GM18868 (cell line): ENCODE measurements around the gene NRAP.
"Not testable (repeated sequence)": the region's sequence is repeated elsewhere in the genome, so short reads cannot be mapped to it uniquely, and the experiment has no call there.

Source experiments
- ATAC-seq: cut with Tn5 transposase; IDR thresholded peaks from one replicate; pipeline ENCODE4 v1.9.1; 2021; ENCODE audit warnings: mild to moderate bottlenecking, moderate library complexity; ENCODE audit not compliant: unreplicated experiment

The NRAP gene

DNA sequence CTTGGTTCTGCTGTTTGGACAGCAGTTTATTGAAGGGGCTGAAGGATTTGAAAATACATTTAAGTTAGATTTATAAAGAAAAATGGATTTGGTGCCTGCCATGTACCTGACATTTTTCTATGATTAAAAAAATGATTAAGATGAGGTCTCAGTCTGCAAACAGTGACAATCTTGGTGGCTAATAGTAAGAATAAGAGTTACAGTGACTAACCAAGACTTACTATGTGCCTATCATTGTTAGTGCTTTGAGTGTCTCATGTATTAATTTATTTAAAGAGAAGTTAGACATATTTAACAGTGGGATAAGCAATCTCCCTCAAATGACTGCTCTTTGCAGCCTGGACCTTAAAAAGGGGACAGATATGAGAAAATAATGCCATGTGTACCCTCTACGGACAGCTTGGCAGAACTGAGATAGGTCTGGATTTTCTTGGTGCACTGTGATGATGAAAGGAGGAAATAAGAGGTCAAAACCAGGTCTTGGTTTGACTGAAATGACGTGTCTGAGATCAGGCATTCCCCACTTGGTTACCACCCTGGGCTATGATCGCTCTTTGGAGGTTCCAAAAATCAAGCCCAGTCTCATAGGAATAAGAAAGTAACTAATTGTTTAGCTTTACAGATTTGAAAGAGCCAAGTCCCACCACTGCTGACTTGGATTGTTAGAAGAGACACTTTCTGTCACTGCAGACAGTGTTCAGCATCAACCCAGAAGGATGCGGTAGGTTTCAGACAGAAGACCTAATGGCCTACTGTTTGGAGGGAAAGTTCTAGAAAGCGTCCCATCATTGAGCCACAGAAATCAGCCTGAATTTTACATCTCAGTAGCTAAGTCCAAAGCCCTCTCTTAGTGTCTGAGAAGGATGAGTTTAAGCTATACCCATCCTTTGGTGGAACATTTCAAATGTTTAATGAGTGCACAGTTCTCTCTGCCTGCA, 18.0 kb upstream of the NRAP start:
- ATAC-seq, result peak; percentile 62

GRCh38 chr10:113680190-113681111, 16.6 kb upstream of the NRAP start:
- ATAC-seq, result peak; percentile 31

DNA sequence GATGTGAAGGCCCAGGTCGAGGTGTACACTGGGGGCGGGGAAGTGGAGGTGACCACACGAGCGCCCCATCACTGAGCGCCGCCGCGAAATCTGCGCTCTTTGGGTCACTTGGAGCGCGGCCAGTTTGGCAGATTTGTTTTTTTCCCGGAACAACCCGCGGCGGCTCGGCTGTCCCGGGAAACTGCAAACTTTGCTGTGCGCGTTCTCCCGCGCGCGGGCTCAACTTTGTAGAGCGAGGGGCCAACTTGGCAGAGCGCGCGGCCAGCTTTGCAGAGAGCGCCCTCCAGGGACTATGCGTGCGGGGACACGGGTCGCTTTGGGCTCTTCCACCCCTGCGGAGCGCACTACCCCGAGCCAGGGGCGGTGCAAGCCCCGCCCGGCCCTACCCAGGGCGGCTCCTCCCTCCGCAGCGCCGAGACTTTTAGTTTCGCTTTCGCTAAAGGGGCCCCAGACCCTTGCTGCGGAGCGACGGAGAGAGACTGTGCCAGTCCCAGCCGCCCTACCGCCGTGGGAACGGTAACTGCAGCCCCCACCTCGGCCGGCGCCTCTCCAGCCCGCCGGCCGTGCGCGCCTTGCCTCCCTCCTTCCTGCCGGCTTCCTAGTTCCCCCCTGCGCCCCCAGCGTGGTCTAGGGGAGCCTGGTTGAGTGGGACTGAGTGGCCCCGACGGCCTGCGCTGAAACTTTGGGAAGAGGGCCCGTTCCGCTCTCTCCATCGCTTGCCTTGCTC, 15.8 kb upstream of the NRAP start, which contains the start of gene CASP7:
Gene CASP7, plus strand, starts transcription at position 450 of the 727 bp plus-strand sequence. CDS start 17,582 bp downstream, outside the sequence.
- peak; percentile 64 for ATAC-seq

GRCh38 chr10:113666682-113667252, 2.9 kb upstream of the NRAP start:
- peak; percentile 67 for ATAC-seq

GRCh38 chr10:113665806-113666354, 2.0 kb upstream of the NRAP start:
- ATAC-seq, result no peak

DNA sequence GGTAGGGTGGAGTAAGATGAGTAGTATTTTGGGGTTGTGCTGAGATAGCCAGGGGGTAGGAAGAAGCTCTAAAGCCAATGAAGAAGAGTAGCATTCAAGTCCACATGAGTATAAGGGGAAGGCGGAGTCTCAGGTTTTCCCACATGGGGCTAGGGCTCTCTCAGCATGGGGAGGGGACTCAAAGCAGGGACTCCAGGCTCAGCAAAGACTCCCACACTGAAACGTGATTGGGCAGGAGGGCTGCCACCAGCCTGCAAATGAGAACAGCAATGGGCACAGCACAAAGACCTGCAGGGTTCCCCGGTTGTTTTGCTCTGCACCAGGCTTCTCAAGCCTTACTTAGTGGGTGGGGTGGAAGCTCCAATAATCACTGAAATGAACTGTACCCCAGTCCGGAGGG, 1.5 kb upstream of the NRAP start:
- no peak for ATAC-seq

DNA sequence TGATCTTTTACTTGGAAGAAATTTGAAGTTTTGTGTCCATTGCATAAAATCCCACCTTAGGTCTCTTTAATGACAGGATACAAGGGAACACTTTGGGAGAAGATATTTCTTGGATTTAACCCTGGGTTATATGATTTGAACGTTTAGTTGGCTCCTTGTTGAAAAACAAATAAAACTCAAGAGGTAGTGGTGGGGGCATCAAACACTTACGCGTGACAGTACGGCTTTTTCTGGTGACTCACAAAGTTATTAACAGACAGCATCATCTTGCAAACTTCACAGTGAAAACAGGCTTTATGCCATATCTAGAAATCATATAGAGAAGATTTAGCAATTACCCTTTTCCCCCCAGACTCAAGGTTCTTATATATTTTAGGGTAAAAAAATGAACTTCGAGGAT, 699 bp downstream of the NRAP start:
- no peak for ATAC-seq

GRCh38 chr10:113661332-113661731, 2.5 kb downstream of the NRAP start:
- ATAC-seq, result no peak

DNA sequence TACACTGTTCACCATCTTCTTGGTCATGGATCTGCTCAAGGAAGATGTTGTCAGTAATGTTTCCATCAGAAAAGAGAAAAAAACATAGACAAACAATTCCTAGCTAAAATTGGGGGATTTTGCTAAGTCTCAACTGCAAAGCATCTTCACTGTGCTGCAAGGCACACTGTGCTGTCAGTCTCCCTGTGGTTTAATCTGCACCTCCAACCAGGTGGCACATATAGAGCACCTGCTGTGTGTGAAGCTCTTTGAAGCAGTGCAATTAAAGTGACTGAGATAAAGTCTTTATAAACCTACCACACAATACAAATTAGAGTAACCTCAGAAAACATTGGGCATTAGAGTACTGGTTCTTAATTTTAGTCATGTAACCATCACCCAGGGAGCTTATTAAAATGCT, 6.3 kb downstream of the NRAP start:
- ATAC-seq, result no peak

DNA sequence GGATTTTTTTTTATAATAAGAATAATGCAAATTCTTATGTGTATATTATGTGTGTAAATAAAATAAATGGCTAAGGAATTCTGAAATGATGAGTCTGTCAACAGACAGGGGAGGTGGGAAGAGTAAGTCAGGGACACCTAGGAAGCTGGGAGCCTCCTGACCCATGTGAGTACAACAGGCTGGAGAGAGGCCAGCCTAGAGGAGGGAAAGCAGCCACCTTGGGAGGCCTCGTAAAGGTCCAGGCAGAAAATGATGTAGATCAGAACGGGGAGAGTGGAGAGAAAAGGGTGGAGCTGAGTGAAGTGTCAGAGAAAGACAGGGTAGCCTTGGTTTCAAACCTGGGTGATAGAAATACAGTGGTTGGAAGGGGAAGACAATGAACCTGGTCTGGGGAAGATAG, 6.9 kb downstream of the NRAP start:
- ATAC-seq, result no peak

DNA sequence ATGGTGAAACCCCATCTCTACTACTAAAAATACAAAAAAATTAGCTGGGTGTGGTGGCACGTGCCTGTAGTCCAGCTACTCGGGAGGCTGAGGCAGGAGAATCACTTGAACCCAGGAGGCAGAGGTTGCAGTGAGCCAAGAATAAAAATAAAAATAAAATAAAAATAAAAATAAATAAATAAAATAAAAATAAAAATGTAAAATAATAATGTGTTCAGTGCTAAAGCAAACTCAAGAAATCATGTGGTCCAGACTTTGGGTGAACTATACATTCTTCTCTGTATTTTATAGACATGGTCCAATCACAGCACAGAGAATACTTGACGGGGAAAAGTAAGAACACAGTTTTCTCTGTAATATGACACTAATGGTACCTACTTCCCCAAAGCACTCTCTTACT, 11.4 kb downstream of the NRAP start:
- not testable (repeated sequence) for ATAC-seq

GRCh38 chr10:113651898-113652297, 11.9 kb downstream of the NRAP start:
- no peak for ATAC-seq

DNA sequence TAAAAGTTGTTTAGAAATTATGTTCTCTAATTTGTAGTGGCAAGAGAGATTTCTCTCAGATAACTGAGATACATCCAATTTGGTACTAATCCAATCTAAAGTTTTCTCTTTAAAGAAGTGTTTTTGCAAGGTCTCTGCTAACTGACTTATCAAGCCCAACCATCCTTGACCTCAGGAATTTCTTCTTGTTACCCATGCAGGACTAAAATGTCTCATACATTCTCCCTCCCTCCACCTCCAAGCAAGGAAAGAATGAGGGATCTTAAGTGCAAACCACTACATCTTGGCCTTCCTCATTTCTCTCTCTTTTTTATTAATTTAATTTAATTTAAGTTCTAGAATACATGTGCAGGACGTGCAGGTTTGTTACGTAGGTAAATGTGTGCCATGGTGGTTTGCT, 12.8 kb downstream of the NRAP start:
- ATAC-seq, result no peak

- no peak for ATAC-seq
Observed at GRCh38 chr10:113650172-113650571, 13.7 kb downstream of the NRAP start.

DNA sequence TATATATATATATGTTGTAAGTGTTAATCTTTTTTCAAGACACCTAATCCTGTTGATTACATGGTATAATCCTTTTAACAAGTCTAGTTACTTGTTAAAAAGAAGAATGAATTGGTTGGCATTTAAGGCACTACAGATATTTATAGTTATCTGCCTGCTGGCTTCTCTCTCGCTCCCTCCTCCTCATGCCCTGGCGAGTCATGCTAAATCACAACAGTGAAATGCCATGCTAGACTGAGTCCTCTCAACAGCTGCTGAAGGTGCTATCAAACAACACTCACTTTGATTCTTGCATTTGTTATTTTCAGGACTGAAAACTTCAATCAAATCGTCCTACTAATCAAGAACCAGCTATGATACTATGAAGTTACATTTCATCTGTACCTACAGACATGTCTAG, 15.4 kb downstream of the NRAP start:
- no peak for ATAC-seq

DNA sequence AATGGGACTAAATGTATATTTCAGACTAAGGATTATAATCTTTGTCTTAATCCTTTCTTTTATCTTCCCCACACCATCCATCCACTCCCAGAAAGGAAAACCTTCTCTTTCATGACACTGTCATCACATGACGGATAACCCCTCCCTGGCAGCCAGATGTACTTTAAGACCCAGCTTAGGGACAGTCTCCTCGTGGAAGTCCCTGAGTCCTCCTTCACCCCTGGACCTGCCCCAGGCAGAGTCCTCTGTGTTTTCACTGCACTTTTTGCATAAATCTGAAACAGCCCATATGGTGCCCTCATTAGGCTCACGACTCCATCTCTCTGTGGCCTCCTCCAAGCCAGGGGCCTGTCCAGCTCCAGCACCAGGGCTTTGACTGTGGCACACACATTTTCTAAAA, 16.0 kb downstream of the NRAP start:
- no peak for ATAC-seq

GRCh38 chr10:113646336-113647201, 17.3 kb downstream of the NRAP start:
- ATAC-seq, result no peak

DNA sequence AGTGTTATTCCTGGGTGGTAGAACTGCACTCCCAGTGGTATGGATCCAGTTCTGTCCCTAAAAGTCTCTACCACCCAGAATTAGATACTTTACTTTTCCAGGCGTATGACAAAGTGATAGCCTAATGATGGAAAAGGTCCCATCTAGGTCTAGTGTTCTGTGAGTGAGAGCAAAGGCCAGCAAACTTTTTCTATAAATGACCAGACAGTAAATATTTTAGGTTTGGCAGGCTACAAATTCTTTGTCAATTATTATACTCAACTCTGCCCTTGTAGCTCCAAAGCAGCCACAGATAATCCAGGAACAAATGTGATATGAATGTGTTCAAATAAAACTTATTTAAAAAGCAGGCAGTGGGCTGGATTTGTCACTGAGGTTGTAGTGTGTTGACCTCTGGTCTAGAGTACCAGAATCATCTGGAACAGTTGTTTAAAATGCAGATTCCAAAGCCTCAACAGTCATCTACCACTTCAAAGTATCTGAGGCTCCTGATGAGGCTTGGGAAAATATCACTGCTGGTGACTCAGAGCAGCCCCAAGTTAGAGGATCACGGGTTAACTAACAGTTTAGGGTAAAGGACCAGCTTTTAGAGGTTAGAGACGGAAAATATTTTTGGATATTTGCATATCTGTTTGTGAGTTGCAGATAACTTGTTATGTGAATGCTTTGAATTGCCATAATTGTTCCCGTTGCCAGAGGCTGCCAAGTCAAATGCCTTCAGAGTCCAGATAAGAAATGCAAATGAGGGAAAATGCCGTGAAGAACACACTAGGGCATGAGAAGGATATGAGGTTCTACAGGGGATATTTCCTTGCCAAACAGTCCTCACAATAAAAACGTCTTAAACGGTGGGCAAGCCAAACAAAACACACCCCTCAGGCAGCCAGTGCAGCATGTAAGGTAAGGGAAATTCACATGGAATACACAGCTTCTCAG, 19.4 kb downstream of the NRAP start:
- no peak for ATAC-seq
